H1 (cell line): ENCODE data around the gene TAMALIN. TPM values are rescaled to one million over a fixed set of nuclear protein-coding genes. Genes with fewer than 3 reads are reported as not detected.
A peak's percentile ranks its signal among the peaks of the same experiment; 100 is the strongest.

Source experiments
- BCL11A ChIP-seq, 2 experiments: IDR thresholded peaks; one replicate each; pipeline ENCODE4 v1.6.1; 2011; ENCODE audit warnings: low read depth in 2 of 2, low read length in 2 of 2, mild to moderate bottlenecking in 2 of 2
- JUN ChIP-seq: IDR thresholded peaks from 2 replicates; pipeline ENCODE4 v1.6.1; 2011; ENCODE audit warnings: low read depth, mild to moderate bottlenecking, improper control_type of control experiment, low read length
- JUND ChIP-seq: IDR thresholded peaks from 2 replicates; pipeline ENCODE4 v1.6.1; 2011; ENCODE audit warnings: mild to moderate bottlenecking, improper control_type of control experiment, low read length
- KDM4A ChIP-seq: IDR thresholded peaks from one replicate; pipeline ENCODE4 v1.7.1; 2012; ENCODE audit warnings: low read depth, mild to moderate bottlenecking, moderate library complexity, low read length, inconsistent platforms; ENCODE audit not compliant: severe bottlenecking
- POLR2AphosphoS5 ChIP-seq: IDR thresholded peaks from 2 replicates; pipeline ENCODE4 v1.6.1; 2011; ENCODE audit warnings: low read depth, low read length
- RNF2 ChIP-seq: fragments of 200-900, 300-1000 bp; sonication (generic); IDR thresholded peaks from 2 replicates; pipeline ENCODE4 v1.7.1; 2016; ENCODE audit warnings: borderline replicate concordance, low read depth, mild to moderate bottlenecking, antibody characterized with exemption, low read length; ENCODE audit not compliant: poor library complexity, severe bottlenecking; ENCODE audit errors: missing control alignments
- SIN3A ChIP-seq, 2 experiments: IDR thresholded peaks in 1 of 2; conservative IDR thresholded peaks in 1 of 2; 2 replicates each; pipeline ENCODE4 v1.6.1; 2011 to 2012; ENCODE audit warnings: low read length in 2 of 2, improper control_type of control experiment in 1 of 2, low read depth in 1 of 2, mild to moderate bottlenecking in 1 of 2
- SP1 ChIP-seq: IDR thresholded peaks from 2 replicates; pipeline ENCODE4 v1.6.1; 2011; ENCODE audit warnings: low read depth, low read length
- polyA plus RNA-seq, 7 experiments: library from polyadenylated mRNA; depleted of rRNA in 3 of 7; stranded (reverse) in 5 of 7; unstranded in 2 of 7; fragments of >200 nt in 5 of 7; fragments of 200-250 nt in 2 of 7; gene quantifications; 1 replicate in 5 of 7; 2 replicates in 1 of 7; 4 replicates in 1 of 7; pipeline versions ENCODE4 v1.2.1 to v1.2.3, GENCODE V29; 2011 to 2013; ENCODE audit warnings: missing spikeins in 2 of 7, mixed read lengths in 2 of 7
- total RNA-seq: library from RNA; stranded (reverse); fragmentation: NEBNext Ultra II Directional; extraction: Animal tissue kit (Norgen Biotek cat#: 25700); gene quantifications from 2 replicates; pipeline ENCODE4 v1.2.1, GENCODE V29; 2021

Gene TAMALIN
- total and polyA plus RNA-seq, 2 of the 8 experiments (the other 6 are each of a cell fraction or from before 2014, with no cell fraction given) = 2.6 to 4.9 TPM

- no peak for TF ChIP-seq RNF2
- no peak for TF ChIP-seq BCL11A (IDR thresholded peaks at IDR 0.05; ENCODE audit: low read depth in 2 of 2, low read length in 2 of 2)
- TF ChIP-seq POLR2AphosphoS5 = no peak
- TF ChIP-seq JUND = no peak
- TF ChIP-seq KDM4A = peak; percentile 92
- no peak for TF ChIP-seq JUN
- TF ChIP-seq SP1 = no peak
- TF ChIP-seq SIN3A (conservative IDR thresholded peaks at IDR 0.05 in 1 of 2, IDR thresholded peaks at IDR 0.05 in 1 of 2; ENCODE audit: low read depth in 1 of 2, low read length in 2 of 2) = no peak
These were observed 594 bp downstream of the TAMALIN start (continued) for GRCh38 chr12:52007158-52007921.
